Smooth muscle cell (in vitro differentiated cells): ENCODE measurements around the gene UST. TPM values are rescaled to one million over a fixed set of nuclear protein-coding genes. Genes with fewer than 3 reads are reported as not detected.

ENCODE experiments used
- DNase-seq: peaks from one replicate; lab custom pipeline; 2025; ENCODE audit not compliant: unreplicated experiment; lab: John Stamatoyannopoulos, UW
- H2AFZ ChIP-seq: fragments of 200-600 bp; sonication (generic); 2 replicates; pipeline ENCODE4 v1.6.0; 2016; ENCODE audit warnings: antibody characterized with exemption, low read depth, mild to moderate bottlenecking
- H3F3A ChIP-seq: fragments of 200-600 bp; sonication (generic); 2 replicates; pipeline ENCODE4 v1.6.0; 2017; ENCODE audit warnings: antibody characterized with exemption, low read depth
- H3K27ac ChIP-seq: fragments of 200-600 bp; sonication (generic); 2 replicates; pipeline ENCODE4 v1.5.1; 2016; ENCODE audit warnings: low read depth, mild to moderate bottlenecking
- H3K27me3 ChIP-seq: fragments of 200-600 bp; sonication (generic); 2 replicates; pipeline ENCODE4 v1.6.1; 2016; ENCODE audit warnings: low read depth, mild to moderate bottlenecking
- H3K36me3 ChIP-seq: fragments of 200-600 bp; sonication (generic); 2 replicates; pipeline ENCODE4 v1.5.1; 2016; ENCODE audit warnings: low read depth
- H3K4me1 ChIP-seq: fragments of 200-600 bp; sonication (generic); 2 replicates; pipeline ENCODE4 v1.5.1; 2016; ENCODE audit warnings: low read depth
- H3K4me2 ChIP-seq: fragments of 200-600 bp; sonication (generic); 2 replicates; pipeline ENCODE4 v1.6.0; 2016; ENCODE audit warnings: mild to moderate bottlenecking
- H3K4me3 ChIP-seq: fragments of 200-600 bp; sonication (generic); 2 replicates; pipeline ENCODE4 v1.5.1; 2016; ENCODE audit warnings: mild to moderate bottlenecking
- H3K79me2 ChIP-seq: fragments of 200-600 bp; sonication (generic); 2 replicates; pipeline ENCODE4 v1.6.0; 2016; ENCODE audit warnings: low read depth, mild to moderate bottlenecking
- H3K9ac ChIP-seq: fragments of 200-600 bp; sonication (generic); 2 replicates; pipeline ENCODE4 v1.6.0; 2016; ENCODE audit warnings: low read depth
- H3K9me3 ChIP-seq: fragments of 200-600 bp; sonication (generic); replicated peaks from 2 replicates; pipeline ENCODE4 v1.5.1; 2016; ENCODE audit warnings: low read depth
- H4K20me1 ChIP-seq: fragments of 200-600 bp; sonication (generic); 2 replicates; pipeline ENCODE4 v1.6.0; 2016; ENCODE audit warnings: low read depth
- CTCF ChIP-seq: fragments of 200-600 bp; sonication (generic); IDR thresholded peaks from 2 replicates; pipeline ENCODE4 v1.5.1; 2017; ENCODE audit warnings: borderline replicate concordance, mild to moderate bottlenecking, antibody characterized with exemption; ENCODE audit not compliant: insufficient read depth, poor library complexity, severe bottlenecking
- WGBS: methylation state at CpG from one replicate; pipeline ENCODE4 v1.1.7; 2016; ENCODE audit warnings: low lambda C conversion rate; 5-methylcytosine and 5-hydroxymethylcytosine counted together
- polyA plus RNA-seq: library from polyadenylated mRNA; unstranded; fragments of >200 nt; fragmentation: Nextera tagmentation; extraction: Ambion mirVana; gene quantifications from 2 replicates; pipeline ENCODE4 v1.2.1, GENCODE V29; 2016
- total RNA-seq: library from RNA; depleted of rRNA; stranded (reverse); fragments of >200 nt; gene quantifications from 2 replicates; pipeline ENCODE4 v1.2.3, GENCODE V29; 2014

The UST gene
- total and polyA plus RNA-seq, 2 experiments from 2014 or later: 16.1 to 19.5 TPM

GRCh38 chr6:148965287-148965686 lies 218.5 kb downstream of the UST start:
- TF ChIP-seq CTCF: no peak
- no peak overlapping the region for H3K27ac ChIP-seq
- no peaks in the 10 kb centered on the region for H3K9me3 ChIP-seq
- no peak overlapping the region for H3K4me2 ChIP-seq
- no peak overlapping the region for H3K9ac ChIP-seq
- no peak overlapping the region for H2AFZ ChIP-seq
- no peaks in the 10 kb centered on the region for H4K20me1 ChIP-seq
- WGBS: 95% methylated on average over 9 of the region's 9 CpGs
- H3K36me3 ChIP-seq: no peaks in the 10 kb centered on the region
- H3K79me2 ChIP-seq: no peaks in the 10 kb centered on the region
- H3K4me3 ChIP-seq: no peak overlapping the region
- no peaks in the 10 kb centered on the region for H3F3A ChIP-seq
- H3K4me1 ChIP-seq: peaks cover 28% of the 10 kb centered on the region
- DNase-seq: no peak
- no peaks in the 10 kb centered on the region for H3K27me3 ChIP-seq

- 96% methylated on average over 4 of the region's 4 CpGs for WGBS
- Histone ChIP-seq H4K20me1 (no peaks in the 10 kb centered on the region), H3K4me1 (peaks cover 30% of the 10 kb centered on the region), H3K79me2 (no peaks in the 10 kb centered on the region), H3K36me3 (no peaks in the 10 kb centered on the region), H3K9ac (no peak overlapping the region), H3F3A (no peaks in the 10 kb centered on the region), H3K4me2 (no peak overlapping the region), H3K27ac (no peak overlapping the region), H2AFZ (no peak overlapping the region), H3K9me3 (no peaks in the 10 kb centered on the region), H3K4me3 (no peak overlapping the region), H3K27me3 (no peaks in the 10 kb centered on the region)
- TF ChIP-seq CTCF: no peak
- no peak for DNase-seq
Observed at GRCh38 chr6:148967011-148967520, 220.2 kb downstream of the UST start.

GRCh38 chr6:148967541-148967956 lies 220.7 kb downstream of the UST start:
- 78% methylated on average over 7 of the region's 7 CpGs for WGBS
- H3K9ac ChIP-seq: no peak overlapping the region
- no peak for TF ChIP-seq CTCF
- no peaks in the 10 kb centered on the region for H3F3A ChIP-seq
- no peaks in the 10 kb centered on the region for H3K36me3 ChIP-seq
- no peak overlapping the region for H3K4me2 ChIP-seq
- no peak for DNase-seq
- H3K4me3 ChIP-seq: no peak overlapping the region
- H3K79me2 ChIP-seq: no peaks in the 10 kb centered on the region
- H4K20me1 ChIP-seq: no peaks in the 10 kb centered on the region
- no peaks in the 10 kb centered on the region for H3K27me3 ChIP-seq
- no peak overlapping the region for H2AFZ ChIP-seq
- no peaks in the 10 kb centered on the region for H3K9me3 ChIP-seq
- H3K27ac ChIP-seq: no peak overlapping the region
- peaks cover 34% of the 10 kb centered on the region for H3K4me1 ChIP-seq
